IMR-90 (cell line): ENCODE data around the gene HOXD8. TPM values are rescaled to one million over a fixed set of nuclear protein-coding genes. Genes with fewer than 3 reads are reported as not detected.

ENCODE experiments used
- ATAC-seq: fragments of 200-7000 bp; cut with Tn5 transposase; 2 replicates; pipeline ENCODE4 v1.9.1; 2020; ENCODE audit warnings: low read depth, mild to moderate bottlenecking, moderate library complexity
- BruUV-seq: library from RNA; stranded (reverse); fragments of 400-500 nt; replicated peaks from 2 replicates; lab custom pipeline; 2021; lab: Mats Ljungman, UMichigan
- CTCF ChIA-PET: fragments of 300-600 bp; formaldehyde crosslinking; extraction: SDS; loops from one replicate; lab custom pipeline; 2021; ENCODE audit warnings: antibody characterized with exemption; lab: Yijun Ruan, JAX
- POLR2A ChIA-PET: fragments of 300-600 bp; sonication (Branson Sonifier 250); formaldehyde crosslinking; loops from one replicate; lab custom pipeline; 2022; ENCODE audit warnings: antibody characterized with exemption; ENCODE audit not compliant: unreplicated experiment; lab: Charles Lee
- DNase-seq: peaks from one replicate; pipeline ENCODE4 v3.0.0; 2013
- H2AFZ ChIP-seq: replicated peaks from 2 replicates; pipeline ENCODE3; 2013; ENCODE audit warnings: low read length, mild to moderate bottlenecking; ENCODE audit not compliant: poor library complexity
- H2AK5ac ChIP-seq: 2 replicates; pipeline ENCODE4 v1.6.1; 2013; ENCODE audit warnings: low read depth, low read length, inconsistent platforms
- H2AK9ac ChIP-seq: replicated peaks from 2 replicates; pipeline ENCODE3; 2013; ENCODE audit warnings: mild to moderate bottlenecking, low read depth, low read length, moderate library complexity; ENCODE audit not compliant: poor library complexity
- H2BK120ac ChIP-seq: 2 replicates; pipeline ENCODE4 v1.6.1; 2013; ENCODE audit warnings: low read depth, low read length, inconsistent platforms
- H2BK15ac ChIP-seq: 3 replicates; pipeline ENCODE4 v1.6.1; 2013; ENCODE audit warnings: low read depth, low read length, inconsistent platforms
- H2BK20ac ChIP-seq: 2 replicates; pipeline ENCODE4 v1.6.1; 2013; ENCODE audit warnings: low read depth, mild to moderate bottlenecking, inconsistent platforms, low read length, moderate library complexity
- H2BK5ac ChIP-seq: 2 replicates; pipeline ENCODE4 v1.6.1; 2013; ENCODE audit warnings: mild to moderate bottlenecking, low read depth, low read length, inconsistent platforms; ENCODE audit not compliant: poor library complexity, severe bottlenecking
- H3K14ac ChIP-seq: replicated peaks from 2 replicates; pipeline ENCODE4 v1.6.1; 2013; ENCODE audit warnings: low read depth, low read length, inconsistent platforms
- H3K18ac ChIP-seq: 2 replicates; pipeline ENCODE4 v1.6.1; 2013; ENCODE audit warnings: low read depth, low read length, control low read depth
- H3K23ac ChIP-seq: 2 replicates; pipeline ENCODE4 v1.6.1; 2013; ENCODE audit warnings: low read depth, low read length, inconsistent platforms
- H3K27ac ChIP-seq: 2 replicates; pipeline ENCODE4 v1.5.1; 2013; ENCODE audit warnings: mild to moderate bottlenecking, control low read depth, low read length; ENCODE audit not compliant: insufficient read depth
- H3K27me3 ChIP-seq: 2 replicates; pipeline ENCODE4 v1.6.1; 2013; ENCODE audit warnings: low read length; ENCODE audit not compliant: control insufficient read depth, insufficient read depth
- H3K36me3 ChIP-seq: 2 replicates; pipeline ENCODE4 v1.6.1; 2013; ENCODE audit warnings: low read length, mixed read lengths; ENCODE audit not compliant: control insufficient read depth, insufficient read depth
- H3K4ac ChIP-seq: 2 replicates; pipeline ENCODE4 v1.6.1; 2013; ENCODE audit warnings: low read depth, low read length, inconsistent platforms
- H3K4me1 ChIP-seq: 2 replicates; pipeline ENCODE4 v1.6.1; 2013; ENCODE audit warnings: low read length, mixed read lengths; ENCODE audit not compliant: control insufficient read depth, insufficient read depth
- H3K4me2 ChIP-seq: 2 replicates; pipeline ENCODE4 v1.6.1; 2013; ENCODE audit warnings: low read depth, mild to moderate bottlenecking, control low read depth, low read length, moderate library complexity
- H3K4me3 ChIP-seq: 2 replicates; pipeline ENCODE4 v1.5.1; 2013; ENCODE audit warnings: low read depth, mild to moderate bottlenecking, control low read depth, low read length, moderate library complexity; ENCODE audit not compliant: insufficient read depth
- H3K56ac ChIP-seq: 2 replicates; pipeline ENCODE4 v1.6.1; 2013; ENCODE audit warnings: low read length, inconsistent platforms; ENCODE audit not compliant: insufficient read depth; ENCODE audit errors: extremely low read depth
- H3K79me1 ChIP-seq, 2 experiments: 2 replicates each; pipeline ENCODE4 v1.6.1; 2013; ENCODE audit warnings: low read length in 2 of 2, inconsistent platforms in 1 of 2, low read depth in 1 of 2
- H3K9ac ChIP-seq: 2 replicates; pipeline ENCODE4 v1.6.1; 2013; ENCODE audit warnings: low read depth, low read length, control low read depth
- H3K9me1 ChIP-seq: 2 replicates; pipeline ENCODE4 v1.6.1; 2013; ENCODE audit warnings: low read length, inconsistent platforms; ENCODE audit not compliant: insufficient read depth
- H3K9me3 ChIP-seq: 2 replicates; pipeline ENCODE4 v1.6.1; 2013; ENCODE audit warnings: low read length; ENCODE audit not compliant: control insufficient read depth, insufficient read depth
- H4K20me1 ChIP-seq: 2 replicates; pipeline ENCODE4 v1.6.1; 2013; ENCODE audit warnings: low read length, inconsistent platforms; ENCODE audit not compliant: insufficient read depth
- H4K5ac ChIP-seq: 2 replicates; pipeline ENCODE4 v1.6.1; 2013; ENCODE audit warnings: mild to moderate bottlenecking, low read depth, low read length, control low read depth
- H4K8ac ChIP-seq, 2 experiments: 2 replicates each; pipeline ENCODE4 v1.6.1; 2013; ENCODE audit warnings: low read depth in 2 of 2, low read length in 2 of 2, control low read depth in 1 of 2, inconsistent platforms in 1 of 2
- H4K91ac ChIP-seq: 2 replicates; pipeline ENCODE4 v1.6.1; 2013; ENCODE audit warnings: low read depth, low read length, inconsistent platforms; ENCODE audit not compliant: insufficient read depth
- BHLHE40 ChIP-seq: fragments of 150-350 bp; IDR thresholded peaks from 2 replicates; pipeline ENCODE4 v1.6.1; 2016; ENCODE audit warnings: mild to moderate bottlenecking, low read depth, low read length
- CHD1 ChIP-seq: IDR thresholded peaks from 2 replicates; pipeline ENCODE4 v1.6.1; 2012; ENCODE audit warnings: low read depth, low read length, improper control_type of control experiment
- FOS ChIP-seq: fragments of 150-350 bp; IDR thresholded peaks from 2 replicates; pipeline ENCODE4 v1.6.1; 2016; ENCODE audit warnings: low read depth, low read length
- MAFK ChIP-seq: IDR thresholded peaks from 2 replicates; pipeline ENCODE4 v1.6.1; 2012; ENCODE audit warnings: low read depth, low read length, improper control_type of control experiment
- MXI1 ChIP-seq: IDR thresholded peaks from 2 replicates; pipeline ENCODE4 v1.6.1; 2012; ENCODE audit warnings: low read depth, mild to moderate bottlenecking, low read length, moderate library complexity, borderline replicate concordance
- NFE2L2 ChIP-seq: fragments of 150-350 bp; IDR thresholded peaks from 2 replicates; pipeline ENCODE4 v1.6.1; 2016; ENCODE audit warnings: low read depth, mild to moderate bottlenecking, low read length
- POLR2A ChIP-seq: IDR thresholded peaks from 2 replicates; pipeline ENCODE4 v1.6.1; 2012; ENCODE audit warnings: mild to moderate bottlenecking, low read depth, low read length
- RAD21 ChIP-seq: IDR thresholded peaks from 2 replicates; pipeline ENCODE4 v1.6.1; 2012; ENCODE audit warnings: low read length, improper control_type of control experiment
- USF2 ChIP-seq: fragments of 150-350 bp; IDR thresholded peaks from 2 replicates; pipeline ENCODE4 v1.6.1; 2017; ENCODE audit warnings: mild to moderate bottlenecking, antibody characterized with exemption, low read length, low read depth
- WGBS, 2 experiments: methylation state at CpG; one replicate each; pipeline versions ENCODE4 v1.1.5 to v1.1.7; 2013; ENCODE audit warnings: missing lambda C conversion rate in 2 of 2; ENCODE audit not compliant: insufficient read length in 1 of 2; ENCODE audit errors: extremely low coverage in 2 of 2; 5-methylcytosine and 5-hydroxymethylcytosine counted together
- dilution Hi-C: fragments of 300-500 bp; cut with HindIII; formaldehyde crosslinking; loops from one replicate; pipeline ENCODE4 v1.14.3; 2018; ENCODE audit warnings: low sequenced_read_pairs; ENCODE audit not compliant: unreplicated experiment
- in situ Hi-C: fragments of 300-500 bp; cut with MboI; formaldehyde crosslinking; loops from 3 replicates; pipeline ENCODE4 v1.14.3; 2019; ENCODE audit warnings: low sequenced_read_pairs, inconsistent platforms, mixed read lengths
- intact Hi-C: fragments of 100-400 bp; cut with micrococcal nuclease; formaldehyde crosslinking; loops from 2 replicates; pipeline ENCODE4 v1.10.0; 2022
- polyA plus RNA-seq, 3 experiments: library from polyadenylated mRNA; depleted of rRNA; stranded (reverse); fragments of >200 nt; gene quantifications; 2 replicates each; pipeline ENCODE4 v1.2.3, GENCODE V29; 2012; ENCODE audit warnings: low replicate concordance in 1 of 3
- total RNA-seq: library from RNA; depleted of rRNA; stranded (reverse); fragments of >200 nt; gene quantifications from 2 replicates; pipeline ENCODE4 v1.2.3, GENCODE V29; 2012

The HOXD8 gene
- total and polyA plus RNA-seq, 2 of the 4 experiments (the other 2 are of a cell fraction), result not detected

GRCh38 chr2:176083796-176084261 lies 45.7 kb upstream of the HOXD8 start, which contains the start of gene EVX2:
Gene EVX2, minus strand, starts transcription at chr2:176083962. Its CDS starts 186 bp downstream, at chr2:176083776.
- H3K36me3 ChIP-seq, result no peaks in the 10 kb centered on the region
- intact Hi-C loops, result no loop called here
- ChIA-PET POLR2A (no interaction called here), CTCF (interaction anchor here (0.5 kb wide), 1 partner anchor 376 kb away, joined by 4 read pairs; no protein-coding TSS in a partner anchor)
- no peak within 1 kb of the TSS for H2BK5ac ChIP-seq
- peaks cover 1% of the 10 kb centered on the region for H3K4me1 ChIP-seq
- H2AK9ac ChIP-seq, result no peak within 1 kb of the TSS
- H3K9me3 ChIP-seq, result peaks cover 30% of the 10 kb centered on the region
- H3K4me3 ChIP-seq, result no peak within 1 kb of the TSS
- BruUV-seq, result no TSS peak
- H4K91ac ChIP-seq, result no peak within 1 kb of the TSS
- H4K5ac ChIP-seq, result no peak within 1 kb of the TSS
- ATAC-seq, result no peak
- no peak within 1 kb of the TSS for H3K9ac ChIP-seq
- H3K9me1 ChIP-seq, result no peaks in the 10 kb centered on the region
- H4K20me1 ChIP-seq, result peaks cover 3% of the 10 kb centered on the region; the same call in 1 of the 2 replicates
- no peak within 1 kb of the TSS for H2BK15ac ChIP-seq
- no peak within 1 kb of the TSS for H3K14ac ChIP-seq
- H3K27ac ChIP-seq, result no peak within 1 kb of the TSS
- H3K4me2 ChIP-seq, result no peak within 1 kb of the TSS
- dilution Hi-C loops, result no loop called here
- no CpG with 5 or more reads among the region's 27 CpGs for WGBS, 2 experiments
- no peak within 1 kb of the TSS for H4K8ac ChIP-seq
- H2AFZ ChIP-seq, result peak within 1 kb of the TSS; percentile 18
- H2AK5ac ChIP-seq, result no peak within 1 kb of the TSS
- H3K4ac ChIP-seq, result no peak within 1 kb of the TSS
- TF ChIP-seq USF2, result no peak
- TF ChIP-seq MXI1, result no peak
- TF ChIP-seq NFE2L2, result no peak
- TF ChIP-seq MAFK, result no peak
- no peak for TF ChIP-seq POLR2A
- no peak for TF ChIP-seq FOS
- TF ChIP-seq RAD21, result no peak
- TF ChIP-seq BHLHE40, result no peak
- TF ChIP-seq CHD1, result no peak
- H3K56ac ChIP-seq, result no peak within 1 kb of the TSS
- H3K79me1 ChIP-seq, result no peaks in the 10 kb centered on the region
- peaks cover 90% of the 10 kb centered on the region for H3K27me3 ChIP-seq
- no peak within 1 kb of the TSS for H2BK120ac ChIP-seq
- DNase-seq, result no peak
- in situ Hi-C loops, result loop anchor here (25.0 kb wide), 2 partner anchors 1047 to 1347 kb away; no protein-coding TSS in a partner anchor
- no peak within 1 kb of the TSS for H3K18ac ChIP-seq
- H3K23ac ChIP-seq, result no peak within 1 kb of the TSS
- no peak within 1 kb of the TSS for H2BK20ac ChIP-seq
